ENCODE measurements around the gene MAPT.

MAPT gene

GRCh38 chr17:45894022-45894784 lies at the start of gene MAPT:
Gene MAPT, plus strand, starts transcription at chr17:45894554. Its CDS starts 67,784 bp downstream, at chr17:45962338.
- no peak for TF ChIP-seq JUND (IDR thresholded peaks at IDR 0.05; ENCODE audit: low read depth)
- peak; percentile 97 to 98 for DNase-seq (ENCODE audit: low read depth in 1 of 2, low spot score in 1 of 2)
- in situ Hi-C loops (cut with HindIII; ENCODE audit: low pct_unique_long_range_greater_than_20kb, low sequenced_read_pairs) = no loop called here

- no peak for TF ChIP-seq JUND (IDR thresholded peaks at IDR 0.05; ENCODE audit: low read depth)
- in situ Hi-C loops (cut with HindIII; ENCODE audit: low pct_unique_long_range_greater_than_20kb, low sequenced_read_pairs) = no loop called here
- DNase-seq (ENCODE audit: low read depth in 1 of 2, low spot score in 1 of 2) = no peak
Measured at GRCh38 chr17:45844695-45845375, 49.5 kb upstream of the MAPT start, which contains the start of gene SPPL2C. Gene SPPL2C, plus strand, starts transcription at chr17:45844881. Its CDS starts 26 bp downstream, at chr17:45844907.

- no peak for TF ChIP-seq JUND (IDR thresholded peaks at IDR 0.05; ENCODE audit: low read depth)
- no peak for DNase-seq (ENCODE audit: low read depth in 1 of 2, low spot score in 1 of 2)
- in situ Hi-C loops (cut with HindIII; ENCODE audit: low pct_unique_long_range_greater_than_20kb, low sequenced_read_pairs) = no loop called here
Measured at GRCh38 chr17:45845376-45846185, 48.8 kb upstream of the MAPT start.

- DNase-seq (ENCODE audit: low read depth in 1 of 2, low spot score in 1 of 2) = no peak
- TF ChIP-seq JUND (IDR thresholded peaks at IDR 0.05; ENCODE audit: low read depth) = no peak
- in situ Hi-C loops (cut with HindIII; ENCODE audit: low pct_unique_long_range_greater_than_20kb, low sequenced_read_pairs) = no loop called here
Measured at GRCh38 chr17:45846223-45846622, 48.1 kb upstream of the MAPT start.

GRCh38 chr17:45846646-45847045 lies 47.7 kb upstream of the MAPT start:
- TF ChIP-seq JUND (IDR thresholded peaks at IDR 0.05; ENCODE audit: low read depth) = no peak
- no peak for DNase-seq (ENCODE audit: low read depth in 1 of 2, low spot score in 1 of 2)
- in situ Hi-C loops (cut with HindIII; ENCODE audit: low pct_unique_long_range_greater_than_20kb, low sequenced_read_pairs) = no loop called here

- DNase-seq (ENCODE audit: low read depth in 1 of 2, low spot score in 1 of 2) = no peak
- in situ Hi-C loops (cut with HindIII; ENCODE audit: low pct_unique_long_range_greater_than_20kb, low sequenced_read_pairs) = no loop called here
- TF ChIP-seq JUND (IDR thresholded peaks at IDR 0.05; ENCODE audit: low read depth) = no peak
Measured at GRCh38 chr17:45847101-45847500, 47.3 kb upstream of the MAPT start.

GRCh38 chr17:45847747-45848146 lies 46.6 kb upstream of the MAPT start:
- in situ Hi-C loops (cut with HindIII; ENCODE audit: low pct_unique_long_range_greater_than_20kb, low sequenced_read_pairs) = no loop called here

GRCh38 chr17:45848405-45848804 lies 45.9 kb upstream of the MAPT start:
- no peak for DNase-seq (ENCODE audit: low read depth in 1 of 2, low spot score in 1 of 2)
- no peak for TF ChIP-seq JUND (IDR thresholded peaks at IDR 0.05; ENCODE audit: low read depth)
- in situ Hi-C loops (cut with HindIII; ENCODE audit: low pct_unique_long_range_greater_than_20kb, low sequenced_read_pairs) = no loop called here

More at GRCh38 chr17:45847747-45848146, 46.6 kb upstream of the MAPT start:
- DNase-seq (ENCODE audit: low read depth in 1 of 2, low spot score in 1 of 2) = no peak
- TF ChIP-seq JUND (IDR thresholded peaks at IDR 0.05; ENCODE audit: low read depth) = no peak

GRCh38 chr17:45848868-45849535 lies 45.4 kb upstream of the MAPT start:
- in situ Hi-C loops (cut with HindIII; ENCODE audit: low pct_unique_long_range_greater_than_20kb, low sequenced_read_pairs) = no loop called here
- no peak for DNase-seq (ENCODE audit: low read depth in 1 of 2, low spot score in 1 of 2)
- TF ChIP-seq JUND (IDR thresholded peaks at IDR 0.05; ENCODE audit: low read depth) = no peak

GRCh38 chr17:45849536-45849990 lies 44.8 kb upstream of the MAPT start:
- in situ Hi-C loops (cut with HindIII; ENCODE audit: low pct_unique_long_range_greater_than_20kb, low sequenced_read_pairs) = no loop called here
- no peak for DNase-seq (ENCODE audit: low read depth in 1 of 2, low spot score in 1 of 2)
- TF ChIP-seq JUND (IDR thresholded peaks at IDR 0.05; ENCODE audit: low read depth) = no peak

- in situ Hi-C loops (cut with HindIII; ENCODE audit: low pct_unique_long_range_greater_than_20kb, low sequenced_read_pairs) = no loop called here
Measured at GRCh38 chr17:45850011-45850410, 44.3 kb upstream of the MAPT start.

GRCh38 chr17:45850468-45850867 lies 43.9 kb upstream of the MAPT start:
- in situ Hi-C loops (cut with HindIII; ENCODE audit: low pct_unique_long_range_greater_than_20kb, low sequenced_read_pairs) = no loop called here
- no peak for TF ChIP-seq JUND (IDR thresholded peaks at IDR 0.05; ENCODE audit: low read depth)
- DNase-seq (ENCODE audit: low read depth in 1 of 2, low spot score in 1 of 2) = no peak

More at GRCh38 chr17:45850011-45850410, 44.3 kb upstream of the MAPT start:
- no peak for TF ChIP-seq JUND (IDR thresholded peaks at IDR 0.05; ENCODE audit: low read depth)
- no peak for DNase-seq (ENCODE audit: low read depth in 1 of 2, low spot score in 1 of 2)
